Activated B cell treated with CpG ODN at 0.5 μM for 24 hours (primary cell): ENCODE results near the gene CARD10. TPM values are rescaled to one million over a fixed set of nuclear protein-coding genes. Genes with fewer than 3 reads are reported as not detected.
"Not testable (repeated sequence)": the region's sequence is repeated elsewhere in the genome, so short reads cannot be mapped to it uniquely, and the experiment has no call there.

Experiments used
- ATAC-seq: fragments of 200-7000 bp; cut with Tn5 transposase; one replicate; pipeline ENCODE4 v1.10.0; 2021; ENCODE audit warnings: low read depth, mild to moderate bottlenecking, moderate library complexity
- CTCF ChIA-PET: fragments of 350-600 bp; sonication (Branson Sonifier 250); formaldehyde crosslinking; loops from one replicate; lab custom pipeline; 2021; ENCODE audit warnings: antibody characterized with exemption; lab: Charles Lee
- POLR2A ChIA-PET: fragments of 350-600 bp; sonication (Branson Sonifier 250); formaldehyde crosslinking; loops from one replicate; lab custom pipeline; 2021; ENCODE audit warnings: antibody characterized with exemption; lab: Charles Lee
- DNase-seq: peaks from one replicate; pipeline ENCODE4 v3.0.0; 2022
- H3K27ac Mint-ChIP-seq: one replicate; pipeline ENCODE4 v1.8.0; 2020; ENCODE audit warnings: mixed read lengths
- H3K27me3 Mint-ChIP-seq: one replicate; pipeline ENCODE4 v1.8.0; 2021; ENCODE audit warnings: mixed read lengths
- H3K36me3 Mint-ChIP-seq: one replicate; pipeline ENCODE4 v1.8.0; 2021; ENCODE audit warnings: low read depth, mixed read lengths
- H3K4me1 Mint-ChIP-seq: one replicate; pipeline ENCODE4 v1.8.0; 2021; ENCODE audit warnings: mixed read lengths
- H3K4me3 Mint-ChIP-seq: one replicate; pipeline ENCODE4 v1.8.0; 2020; ENCODE audit warnings: mild to moderate bottlenecking, mixed read lengths
- H3K9me3 Mint-ChIP-seq: one replicate; pipeline ENCODE4 v1.8.0; 2020; ENCODE audit warnings: mixed read lengths
- CTCF ChIP-seq: fragments of 200-600 bp; IDR thresholded peaks from one replicate; pipeline ENCODE4 v1.8.0; 2022; ENCODE audit warnings: antibody characterized with exemption, mild to moderate bottlenecking
- intact Hi-C: fragments of 100-400 bp; cut with micrococcal nuclease; formaldehyde crosslinking; loops from one replicate; pipeline ENCODE4 v1.15.1; 2024
- total RNA-seq: library from RNA; stranded (reverse); gene quantifications from 2 replicates; pipeline ENCODE4 v1.2.3, GENCODE V29; 2022

CARD10 gene
- total RNA-seq, 1 donor from 2014 or later = not detected

DNA sequence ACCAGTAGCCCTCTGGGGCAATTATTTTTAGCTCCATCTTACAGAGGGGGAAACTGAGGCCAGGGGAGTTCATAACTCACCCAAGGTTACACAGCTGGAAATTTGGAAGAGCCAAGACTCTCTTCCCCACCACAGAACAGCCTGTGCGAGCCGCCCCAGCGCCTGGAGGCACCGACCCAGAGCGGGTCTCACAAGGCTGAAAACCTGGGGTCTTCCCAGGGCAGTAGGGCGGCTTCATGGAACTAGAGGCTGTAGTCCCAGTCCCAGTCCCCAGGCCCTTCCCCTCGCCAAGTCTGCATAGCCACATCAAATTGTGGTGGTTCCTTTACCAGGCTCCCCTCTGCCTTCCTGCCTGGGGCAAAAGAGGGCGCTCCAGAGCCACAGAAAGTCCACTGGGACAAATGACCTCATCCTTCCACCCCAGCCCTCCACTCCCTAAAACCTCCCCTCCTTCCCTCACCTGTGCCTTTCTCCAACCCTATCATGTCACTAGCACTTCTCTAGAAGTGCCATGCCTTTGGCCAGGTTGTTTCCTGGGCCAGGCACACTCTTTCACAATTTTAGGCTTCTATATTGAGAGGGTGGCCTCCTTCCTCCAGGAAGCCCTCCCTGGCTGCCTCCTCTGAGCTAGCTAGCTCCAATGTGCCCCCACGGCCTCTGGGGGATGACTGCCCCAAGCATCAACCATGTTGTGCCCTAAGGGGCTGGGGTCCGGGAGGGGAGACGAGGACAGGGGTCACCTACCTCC lies 25.9 kb upstream of the CARD10 start:
- Mint-ChIP-seq H3K36me3 (no peaks in the 10 kb centered on the region), H3K27ac (no peak overlapping the region), H3K4me1 (peaks cover 10% of the 10 kb centered on the region), H3K27me3 (peaks cover 23% of the 10 kb centered on the region), H3K9me3 (no peaks in the 10 kb centered on the region), H3K4me3 (no peak overlapping the region)
- TF ChIP-seq CTCF = no peak
- intact Hi-C loops = no loop called here
- CTCF ChIA-PET = interaction anchor here (1.2 to 15.2 kb wide), 2 partner anchors 20 to 50 kb away, joined by 4 to 255 read pairs; partner anchors contain the start of gene CDC42EP1
- POLR2A ChIA-PET = no interaction called here
- ATAC-seq (peak; percentile 45), DNase-seq (peak; percentile 25)

DNA sequence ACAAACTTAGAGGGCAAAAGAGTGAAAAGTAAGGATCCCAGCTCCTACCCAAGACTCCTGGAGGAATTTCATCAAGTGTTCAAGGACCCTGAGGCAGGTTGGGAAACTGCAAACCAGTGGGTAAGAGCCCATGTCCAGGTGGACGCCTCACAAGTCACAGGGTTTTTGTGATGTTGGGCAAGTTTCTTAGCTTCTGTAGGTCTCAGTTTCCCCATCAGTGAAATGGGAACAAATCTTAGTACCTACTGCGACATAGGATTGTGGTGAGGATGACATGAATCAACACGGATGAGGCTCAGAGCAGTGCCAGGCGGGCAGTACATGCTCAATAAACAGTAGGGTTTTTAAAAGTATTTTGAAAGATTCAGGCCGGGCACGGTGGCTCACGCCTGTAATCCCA lies 23.7 kb upstream of the CARD10 start:
- no peak for TF ChIP-seq CTCF
- H3K36me3 Mint-ChIP-seq = no peaks in the 10 kb centered on the region
- peaks cover 22% of the 10 kb centered on the region for H3K4me1 Mint-ChIP-seq
- no peaks in the 10 kb centered on the region for H3K9me3 Mint-ChIP-seq
- ATAC-seq = no peak
- no peak for DNase-seq
- H3K27ac Mint-ChIP-seq = no peak overlapping the region
- H3K4me3 Mint-ChIP-seq = no peak overlapping the region
- peaks cover 26% of the 10 kb centered on the region for H3K27me3 Mint-ChIP-seq
- ChIA-PET CTCF (interaction anchor here (0.7 to 15.2 kb wide), 3 partner anchors 23 to 1724 kb away, joined by 3 to 255 read pairs (median 13); partner anchors contain the start of gene CDC42EP1), POLR2A (no interaction called here)
- intact Hi-C loops = no loop called here

DNA sequence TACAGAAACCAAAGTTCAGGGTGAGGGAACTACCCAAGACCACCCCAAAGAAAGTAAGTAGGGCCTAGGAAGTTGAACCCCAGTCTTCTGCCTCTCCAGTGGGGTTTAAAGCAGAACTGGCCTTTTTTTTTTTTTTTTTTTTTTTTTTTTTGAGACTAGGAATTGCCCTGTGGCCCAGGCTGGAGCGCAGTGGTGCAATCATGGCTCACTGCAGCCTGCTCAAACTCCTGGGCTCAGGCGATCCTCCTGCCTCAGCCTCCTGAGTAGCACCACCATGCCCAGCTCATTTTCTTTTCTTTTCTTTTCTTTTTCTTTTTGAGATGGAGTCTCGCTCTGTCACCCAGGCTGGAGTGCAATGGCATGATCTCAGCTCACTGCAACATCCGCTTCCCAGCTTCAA lies 23.2 kb upstream of the CARD10 start:
- Mint-ChIP-seq H3K4me1 (peaks cover 25% of the 10 kb centered on the region), H3K27me3 (peaks cover 26% of the 10 kb centered on the region)
- H3K36me3 Mint-ChIP-seq, intact Hi-C loops, H3K27ac Mint-ChIP-seq, H3K9me3 Mint-ChIP-seq, H3K4me3 Mint-ChIP-seq, DNase-seq, ATAC-seq: not testable (repeated sequence)
- POLR2A ChIA-PET = interaction anchor here (0.7 to 1.2 kb wide), 3 partner anchors 23 to 25 kb away, joined by 3 read pairs; no protein-coding TSS in a partner anchor
- CTCF ChIA-PET = interaction anchor here (2.4 to 15.2 kb wide), 2 partner anchors 23 to 50 kb away, joined by 13 to 255 read pairs; partner anchors contain the start of gene CDC42EP1

DNA sequence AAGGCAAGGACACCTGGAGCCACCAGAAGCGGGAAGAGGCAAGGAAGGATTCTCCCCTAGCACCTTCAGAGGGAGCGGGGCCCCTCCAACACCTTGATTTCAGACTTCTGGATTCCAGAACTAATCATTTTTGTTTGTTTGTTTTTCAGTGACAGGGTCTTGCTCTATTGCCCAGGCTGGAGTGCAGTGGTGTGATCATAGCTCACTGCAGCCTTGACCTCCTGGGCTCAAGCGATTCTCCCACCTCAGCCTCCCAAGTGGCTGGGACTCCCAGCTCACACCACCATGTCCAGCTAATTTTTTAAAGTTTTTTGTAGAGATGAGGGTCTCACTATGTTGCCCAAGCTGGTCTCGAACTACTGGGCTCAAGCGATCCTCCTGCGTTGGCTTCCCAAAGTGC lies 20.6 kb upstream of the CARD10 start:
- ChIA-PET CTCF (interaction anchor here (1.6 to 15.2 kb wide), 4 partner anchors 10 to 53 kb away, joined by 6 to 255 read pairs (median 18); partner anchors contain the start of gene CDC42EP1), POLR2A (interaction anchor here (1.3 to 2.4 kb wide), 2 partner anchors 27 to 53 kb away, joined by 3 to 22 read pairs; no protein-coding TSS in a partner anchor)
- intact Hi-C loops = loop anchor here (2.0 kb wide), 1 partner anchor 323 kb away; no protein-coding TSS in a partner anchor
- Mint-ChIP-seq H3K27me3 (peaks cover 21% of the 10 kb centered on the region), H3K4me1 (peaks cover 22% of the 10 kb centered on the region)
- H3K27ac Mint-ChIP-seq, ATAC-seq, DNase-seq, H3K36me3 Mint-ChIP-seq, H3K9me3 Mint-ChIP-seq, H3K4me3 Mint-ChIP-seq: not testable (repeated sequence)

GRCh38 chr22:37538590-37539357 lies 19.6 kb upstream of the CARD10 start:
- TF ChIP-seq CTCF = peak; percentile 74
- no peaks in the 10 kb centered on the region for H3K36me3 Mint-ChIP-seq
- H3K27me3 Mint-ChIP-seq = peaks cover 21% of the 10 kb centered on the region
- H3K4me1 Mint-ChIP-seq = peaks cover 28% of the 10 kb centered on the region
- ATAC-seq (peak; percentile 100), DNase-seq (peak; percentile 81)
- CTCF ChIA-PET = interaction anchor here (1.6 to 15.2 kb wide), 4 partner anchors 11 to 54 kb away, joined by 3 to 255 read pairs (median 18); partner anchors contain the start of gene CDC42EP1
- POLR2A ChIA-PET = interaction anchor here (0.7 to 2.4 kb wide), 4 partner anchors 28 to 296 kb away, joined by 3 to 22 read pairs (median 6); no protein-coding TSS in a partner anchor
- no peaks in the 10 kb centered on the region for H3K9me3 Mint-ChIP-seq
- peak overlapping the region; percentile 24 for H3K4me3 Mint-ChIP-seq
- intact Hi-C loops = loop anchor here (1.0 to 2.0 kb wide), 3 partner anchors 29 to 324 kb away; no protein-coding TSS in a partner anchor
- H3K27ac Mint-ChIP-seq = peak overlapping the region; percentile 41
